ENCODE data around the gene PTPA. TPM values are rescaled to one million over a fixed set of nuclear protein-coding genes. Genes with fewer than 3 reads are reported as not detected.
A peak's percentile ranks its signal among the peaks of the same experiment; 100 is the strongest.

The PTPA gene
- total and polyA plus RNA-seq, 9 of the 15 experiments (the other 6 are each of a cell fraction or from before 2014, with no cell fraction given), result 1.7 to 121 (median 72.6) TPM

DNA sequence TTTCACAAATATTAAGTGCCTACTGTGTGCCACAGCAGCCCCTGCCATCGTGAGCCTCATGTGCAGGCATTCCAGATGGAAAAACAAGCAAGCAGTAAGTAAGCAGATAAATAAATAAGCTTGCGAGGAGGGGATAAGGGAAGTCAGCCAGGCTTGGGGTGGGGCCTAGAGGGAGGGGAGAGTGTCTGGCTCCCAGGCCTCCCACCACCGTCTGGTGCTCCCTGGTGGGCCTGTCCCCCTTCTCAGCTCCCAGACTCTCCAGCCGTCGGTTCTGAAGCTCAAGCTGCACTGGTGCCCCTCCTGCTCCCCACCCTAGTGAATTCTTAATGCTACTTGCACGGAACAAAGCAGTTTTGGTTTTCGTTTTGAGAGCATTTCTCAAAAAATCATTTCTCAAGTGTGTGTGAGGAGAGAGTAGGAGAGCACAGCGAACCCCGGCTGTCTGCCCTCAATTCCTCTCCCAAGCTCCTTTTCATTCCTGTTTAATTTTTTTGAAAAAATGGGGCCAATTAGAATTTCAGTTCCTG is 73.4 kb downstream of the PTPA start:
- FAIRE-seq (no peak), ATAC-seq (no peak), DNase-seq (ENCODE audit: extremely low read depth in 1 of 4, low spot score in 3 of 4) (no peak)
- H3K4me2 ChIP-seq (ENCODE audit: insufficient read depth, low read length), result no peak overlapping the region
- peak overlapping the region in 1 of 2 experiments; percentile 60; a peak in 1 of 4 replicates for H3K9ac ChIP-seq (ENCODE audit: insufficient read depth in 1 of 2, low read depth in 2 of 2, low read length in 2 of 2)
- H3K9me3 ChIP-seq (replicated peaks; ENCODE audit: control insufficient read depth, insufficient read depth, low read depth, low read length), result peaks cover 6% of the 10 kb centered on the region; the same call in 1 of the 2 replicates
- H4K20me1 ChIP-seq (replicated peaks; ENCODE audit: control insufficient read depth, insufficient read depth, low read length), result no peaks in the 10 kb centered on the region
- H3K36me3 ChIP-seq (ENCODE audit: control insufficient read depth, insufficient read depth, low read length), result no peaks in the 10 kb centered on the region
- no TSS peak for BruUV-seq (replicated peaks)
- peak overlapping the region; percentile 0; the same call in 1 of the 2 replicates for H2AFZ ChIP-seq (ENCODE audit: low read depth, low read length)
- intact Hi-C loops (cut with micrococcal nuclease) (no loop called here), in situ Hi-C loops (cut with MboI) (no loop called here)
- CTCF ChIA-PET (ENCODE audit: low intra/inter-chr PET ratio), result no interaction called here
- H3K9me1 ChIP-seq (ENCODE audit: control insufficient read depth, insufficient read depth, low read length), result no peaks in the 10 kb centered on the region
- H3K4me1 ChIP-seq (replicated peaks in 1 of 2; ENCODE audit: control insufficient read depth in 2 of 2, insufficient read depth in 2 of 2, low read length in 2 of 2), result peaks cover 6 to 23% of the 10 kb centered on the region in 2 experiments; a peak in 4 of 5 replicates
- H3K27ac ChIP-seq (ENCODE audit: extremely low read depth, low read depth, low read length), result no peak overlapping the region
- TF ChIP-seq ZKSCAN1 (IDR thresholded peaks at IDR 0.05; ENCODE audit: low read depth, low read length) (peak; percentile 65; the same call in 1 of the 2 replicates), STAT5A (IDR thresholded peaks at IDR 0.05; ENCODE audit: borderline replicate concordance, low read length) (no peak)
- POLR2A ChIA-PET, result interaction anchor here (0.6 to 0.9 kb wide), 4 partner anchors 8 to 304 kb away, joined by 3 read pairs; no protein-coding TSS in a partner anchor
- WGBS (ENCODE audit: insufficient coverage, low coverage, missing lambda C conversion rate), result 24% methylated on average over 7 of the region's 9 CpGs
- no peak overlapping the region for H3K4me3 ChIP-seq
- H3K27me3 ChIP-seq (ENCODE audit: control insufficient read depth in 2 of 2, insufficient read depth in 2 of 2, low read length in 2 of 2), result no peaks in the 10 kb centered on the region
- no peaks in the 10 kb centered on the region for H3K79me2 ChIP-seq (ENCODE audit: control insufficient read depth, insufficient read depth, low read length)

DNA sequence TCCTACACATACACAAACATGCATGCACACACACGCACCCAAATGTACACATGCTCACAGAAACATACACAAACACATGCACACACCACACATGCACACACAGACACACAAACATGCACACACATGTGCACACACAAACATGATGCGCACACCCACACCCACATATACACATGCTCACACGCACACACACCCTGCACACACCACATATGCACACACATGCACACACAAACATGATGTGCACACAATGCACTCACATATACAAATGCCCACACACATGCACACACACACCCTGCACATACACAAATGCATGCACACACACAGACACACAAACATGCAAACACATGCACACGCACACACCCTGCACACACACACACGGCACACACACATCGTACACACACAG is 74.2 kb downstream of the PTPA start:
- ChIA-PET POLR2A (interaction anchor here (0.9 kb wide), 1 partner anchor 9 kb away, joined by 3 read pairs; no protein-coding TSS in a partner anchor), CTCF (ENCODE audit: low intra/inter-chr PET ratio) (no interaction called here)
- FAIRE-seq, result peak; percentile 48
- no peaks in the 10 kb centered on the region for H3K27me3 ChIP-seq (ENCODE audit: control insufficient read depth in 2 of 2, insufficient read depth in 2 of 2, low read length in 2 of 2)
- H3K9ac ChIP-seq (ENCODE audit: insufficient read depth in 1 of 2, low read depth in 2 of 2, low read length in 2 of 2), result no peak overlapping the region
- 71% methylated on average over 5 of the region's 6 CpGs for WGBS (ENCODE audit: insufficient coverage, low coverage, missing lambda C conversion rate)
- no peak for DNase-seq (ENCODE audit: extremely low read depth in 1 of 4, low spot score in 3 of 4)
- H4K20me1 ChIP-seq (replicated peaks; ENCODE audit: control insufficient read depth, insufficient read depth, low read length), result no peaks in the 10 kb centered on the region
- ATAC-seq, result no peak
- no peak overlapping the region for H2AFZ ChIP-seq (ENCODE audit: low read depth, low read length)
- peaks cover 6 to 20% of the 10 kb centered on the region in 2 experiments; a peak in 4 of 5 replicates for H3K4me1 ChIP-seq (replicated peaks in 1 of 2; ENCODE audit: control insufficient read depth in 2 of 2, insufficient read depth in 2 of 2, low read length in 2 of 2)
- intact Hi-C loops (cut with micrococcal nuclease), result no loop called here
- H3K4me3 ChIP-seq, result no peak overlapping the region
- peaks cover 6% of the 10 kb centered on the region; the same call in 1 of the 2 replicates for H3K9me3 ChIP-seq (replicated peaks; ENCODE audit: control insufficient read depth, insufficient read depth, low read depth, low read length)
- no peaks in the 10 kb centered on the region for H3K36me3 ChIP-seq (ENCODE audit: control insufficient read depth, insufficient read depth, low read length)
- H3K79me2 ChIP-seq (ENCODE audit: control insufficient read depth, insufficient read depth, low read length), result no peaks in the 10 kb centered on the region
- in situ Hi-C loops (cut with MboI), result no loop called here
- H3K9me1 ChIP-seq (ENCODE audit: control insufficient read depth, insufficient read depth, low read length), result no peaks in the 10 kb centered on the region
- no peak overlapping the region for H3K27ac ChIP-seq (ENCODE audit: extremely low read depth, low read depth, low read length)
- BruUV-seq (replicated peaks), result no TSS peak
- peak overlapping the region; percentile 12; the same call in 1 of the 2 replicates for H3K4me2 ChIP-seq (ENCODE audit: insufficient read depth, low read length)
- TF ChIP-seq ZNF778 (CRISPR knock-in tag; IDR thresholded peaks at IDR 0.05) (no peak), ZNF384 (IDR thresholded peaks at IDR 0.05; ENCODE audit: low read depth, low read length) (no peak), ZNF24 (IDR thresholded peaks at IDR 0.05) (no peak), PURB (CRISPR knock-in tag; IDR thresholded peaks at IDR 0.05; ENCODE audit: low read depth) (no peak), PHF20 (IDR thresholded peaks at IDR 0.05; ENCODE audit: partially characterized antibody) (peak; percentile 65), ZNF263 (CRISPR knock-in tag; IDR thresholded peaks at IDR 0.05; ENCODE audit: borderline replicate concordance) (no peak), NCOR1 (IDR thresholded peaks at IDR 0.05) (peak; percentile 35; the same call in 1 of the 2 replicates), MAFG (tag; conservative IDR thresholded peaks at IDR 0.05) (no peak), PHB (CRISPR knock-in tag; IDR thresholded peaks at IDR 0.05) (no peak), POLR2H (tag; IDR thresholded peaks at IDR 0.05; ENCODE audit: low read depth) (no peak), ARID2 (IDR thresholded peaks at IDR 0.05) (peak; percentile 85), NCOA1 (IDR thresholded peaks at IDR 0.05; ENCODE audit: low read depth) (no peak), HNRNPH1 (optimal IDR thresholded peaks at IDR 0.05; ENCODE audit: low read depth, low read length) (no peak), MCM7 (IDR thresholded peaks at IDR 0.05) (no peak), OTX1 (CRISPR knock-in tag; IDR thresholded peaks at IDR 0.05) (0 out of 2 replicates have a peak, but pooled peaks have one; percentile 46)
- TF ChIP-seq, protein P1, sequence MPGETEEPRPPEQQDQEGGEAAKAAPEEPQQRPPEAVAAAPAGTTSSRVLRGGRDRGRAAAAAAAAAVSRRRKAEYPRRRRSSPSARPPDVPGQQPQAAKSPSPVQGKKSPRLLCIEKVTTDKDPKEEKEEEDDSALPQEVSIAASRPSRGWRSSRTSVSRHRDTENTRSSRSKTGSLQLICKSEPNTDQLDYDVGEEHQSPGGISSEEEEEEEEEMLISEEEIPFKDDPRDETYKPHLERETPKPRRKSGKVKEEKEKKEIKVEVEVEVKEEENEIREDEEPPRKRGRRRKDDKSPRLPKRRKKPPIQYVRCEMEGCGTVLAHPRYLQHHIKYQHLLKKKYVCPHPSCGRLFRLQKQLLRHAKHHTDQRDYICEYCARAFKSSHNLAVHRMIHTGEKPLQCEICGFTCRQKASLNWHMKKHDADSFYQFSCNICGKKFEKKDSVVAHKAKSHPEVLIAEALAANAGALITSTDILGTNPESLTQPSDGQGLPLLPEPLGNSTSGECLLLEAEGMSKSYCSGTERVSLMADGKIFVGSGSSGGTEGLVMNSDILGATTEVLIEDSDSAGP (CRISPR knock-in tag; IDR thresholded peaks at IDR 0.05), result no peak
